Pons (tissue), 1 donor: Measurements from ENCODE around the gene GBE1.

ENCODE experiments used
- DNase-seq: peaks from one replicate; pipeline ENCODE4 v3.0.0-alpha.2; 2016; ENCODE audit warnings: low spot score

GBE1 gene

DNA sequence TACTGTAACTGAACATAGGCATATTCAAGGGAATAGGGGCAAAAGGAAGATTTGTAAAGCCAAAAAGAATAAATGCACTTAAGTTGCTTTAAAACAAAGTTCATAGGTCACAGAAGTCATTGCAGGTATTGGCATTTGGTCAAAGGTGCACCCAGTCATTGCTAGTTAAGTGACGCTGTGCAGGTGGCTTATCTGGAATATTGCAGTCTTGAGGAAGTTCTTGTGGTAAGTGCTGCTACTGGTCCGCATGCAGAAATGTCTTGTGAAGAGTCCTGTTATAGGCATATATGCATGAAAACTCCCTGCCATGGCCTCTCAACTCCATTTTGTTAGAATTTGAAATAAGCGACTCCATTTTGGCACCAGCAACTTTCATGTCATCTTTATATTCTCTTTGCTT lies 293.1 kb downstream of the GBE1 start:
- DNase-seq: no peak

DNA sequence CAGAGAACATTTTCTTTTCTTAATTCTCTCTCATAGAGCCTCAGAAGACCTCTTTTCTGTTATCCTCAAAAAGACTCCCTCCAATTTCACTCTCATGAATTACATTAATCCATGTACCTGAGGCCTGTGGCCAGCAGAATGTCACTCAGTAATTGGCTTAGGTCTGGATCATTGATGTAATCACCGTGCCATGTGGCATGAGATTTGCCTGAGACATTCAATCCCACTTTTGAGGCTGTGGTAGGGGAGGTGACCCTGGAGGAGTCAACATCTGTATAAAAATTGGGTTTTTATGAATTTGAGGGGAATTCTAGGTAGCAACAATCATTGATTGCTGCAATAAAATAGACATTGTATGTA lies 295.3 kb downstream of the GBE1 start:
- DNase-seq: no peak

DNA sequence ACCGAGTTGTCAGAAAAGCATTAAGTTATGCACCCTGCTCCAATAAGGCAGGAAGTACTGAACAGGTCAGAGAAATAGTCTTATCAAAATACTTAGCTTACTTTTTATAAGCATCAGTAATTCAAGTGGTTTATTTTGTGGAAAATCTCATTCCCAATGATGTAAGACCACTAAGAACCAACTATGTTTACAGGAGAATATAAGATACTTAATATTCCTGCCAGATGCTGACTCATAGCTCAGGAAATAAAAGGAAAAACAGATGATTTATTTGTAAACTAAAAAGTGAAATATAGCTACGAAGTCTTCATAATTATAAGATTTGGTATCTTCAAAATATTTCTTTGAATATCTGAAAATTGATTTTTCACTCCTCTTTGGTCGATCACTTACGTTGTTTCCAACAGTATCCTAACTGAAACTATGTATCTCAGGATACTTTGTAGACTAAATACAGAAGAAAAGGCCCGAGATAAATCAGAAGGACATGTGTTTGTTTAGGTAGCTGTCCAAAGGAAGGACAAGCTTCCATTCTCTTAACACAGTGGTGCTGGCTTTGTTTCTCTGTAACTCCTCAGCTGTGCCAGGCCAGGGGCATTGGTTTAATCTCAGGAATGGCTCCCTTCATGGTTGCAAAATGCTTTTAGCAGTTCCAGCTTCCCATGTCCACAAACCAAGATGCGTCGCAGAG lies 295.8 kb downstream of the GBE1 start:
- DNase-seq: no peak

DNA sequence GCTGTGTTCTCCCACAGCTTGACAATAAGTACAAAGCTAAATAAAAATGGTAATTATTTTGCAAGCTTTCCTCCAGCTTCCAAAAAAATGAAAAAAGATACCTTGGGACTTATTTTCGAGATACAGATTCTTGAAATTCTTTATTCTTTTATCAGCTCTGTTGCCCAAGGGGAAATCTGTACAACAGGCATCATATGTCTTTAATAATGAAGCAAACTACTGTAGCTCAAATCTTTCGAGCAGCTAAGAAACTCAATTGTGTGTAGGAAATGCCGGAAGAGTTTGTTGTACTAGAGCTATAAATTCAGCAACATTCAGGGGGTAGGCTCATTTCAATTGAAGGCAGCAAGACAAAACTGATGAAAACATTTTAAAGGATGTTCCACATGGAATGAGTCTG lies 297.7 kb downstream of the GBE1 start:
- DNase-seq: no peak

DNA sequence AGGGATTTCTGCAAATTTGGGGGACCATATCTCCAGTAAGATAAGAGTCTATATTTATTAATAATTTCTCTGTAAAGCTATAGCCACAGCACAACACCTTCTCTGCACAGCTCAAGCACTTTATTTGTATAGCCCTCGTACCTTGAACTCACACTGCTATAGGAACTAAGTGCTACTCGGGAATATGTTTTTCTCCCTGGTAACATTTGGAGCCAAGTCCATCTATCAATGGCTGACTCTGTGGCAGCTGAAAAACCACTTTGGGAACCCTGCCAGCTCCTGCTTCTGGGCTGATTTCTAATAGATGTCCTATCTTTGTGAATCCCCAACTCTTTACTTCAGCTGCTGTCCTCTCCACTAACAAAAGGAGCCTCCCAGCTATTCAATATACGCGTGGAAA lies 298.5 kb downstream of the GBE1 start:
- no peak for DNase-seq

DNA sequence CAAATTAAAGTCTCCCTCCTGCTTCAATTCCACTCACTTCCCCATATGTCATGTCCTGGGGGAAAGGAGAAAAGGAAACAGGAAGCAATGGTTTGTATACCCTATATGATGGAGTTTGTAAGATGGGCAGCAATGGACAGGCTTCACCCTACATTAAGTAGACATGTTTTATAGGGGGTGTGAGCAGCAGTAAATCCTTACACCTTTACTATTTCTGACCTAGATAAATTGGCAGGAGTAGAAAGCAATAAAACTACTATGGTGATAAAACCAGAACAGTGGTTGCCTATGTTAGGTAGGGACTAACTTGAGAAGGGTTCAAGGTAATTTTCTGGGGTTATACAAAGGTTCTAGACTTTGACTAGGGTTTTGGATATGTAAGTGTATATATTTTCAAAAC lies 301.7 kb downstream of the GBE1 start:
- no peak for DNase-seq

DNA sequence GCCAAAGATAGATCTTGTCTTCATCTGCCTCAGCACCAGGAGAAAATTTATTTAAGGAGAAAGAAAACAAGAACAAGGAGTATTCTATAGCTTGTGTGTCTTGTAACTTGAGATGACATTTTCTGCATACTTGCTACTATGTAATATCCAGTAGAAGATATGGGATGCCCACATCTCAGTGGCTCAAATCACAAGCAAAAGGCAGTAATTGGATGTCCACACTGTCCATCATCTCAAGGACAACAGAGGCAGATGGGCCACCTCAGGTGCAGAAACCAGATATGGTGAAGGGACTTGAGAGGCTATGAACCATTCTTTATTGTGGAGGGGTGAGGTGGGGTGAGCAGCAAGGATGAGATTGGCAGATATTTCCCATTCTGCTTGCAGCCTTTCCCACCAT lies 309.0 kb downstream of the GBE1 start:
- DNase-seq: no peak

DNA sequence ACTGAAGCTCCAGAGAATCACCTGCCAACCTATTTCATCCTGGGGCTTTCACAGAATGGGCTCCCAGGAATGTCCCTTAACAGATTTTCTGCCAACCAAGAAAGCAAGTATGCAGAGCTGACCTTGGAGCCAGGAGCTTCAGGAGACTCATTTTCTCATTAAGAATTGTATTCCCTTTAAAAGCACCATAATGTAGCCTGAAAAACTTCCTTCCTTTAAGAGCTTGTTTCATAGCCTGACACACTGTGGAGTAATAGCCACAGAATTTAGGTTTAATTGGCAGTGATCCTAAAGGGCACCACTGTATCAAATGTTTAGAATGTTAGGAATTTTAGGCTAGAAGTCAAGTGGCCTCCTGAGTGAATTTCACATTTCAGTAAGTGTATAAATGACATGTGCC lies 309.8 kb downstream of the GBE1 start:
- DNase-seq: no peak

DNA sequence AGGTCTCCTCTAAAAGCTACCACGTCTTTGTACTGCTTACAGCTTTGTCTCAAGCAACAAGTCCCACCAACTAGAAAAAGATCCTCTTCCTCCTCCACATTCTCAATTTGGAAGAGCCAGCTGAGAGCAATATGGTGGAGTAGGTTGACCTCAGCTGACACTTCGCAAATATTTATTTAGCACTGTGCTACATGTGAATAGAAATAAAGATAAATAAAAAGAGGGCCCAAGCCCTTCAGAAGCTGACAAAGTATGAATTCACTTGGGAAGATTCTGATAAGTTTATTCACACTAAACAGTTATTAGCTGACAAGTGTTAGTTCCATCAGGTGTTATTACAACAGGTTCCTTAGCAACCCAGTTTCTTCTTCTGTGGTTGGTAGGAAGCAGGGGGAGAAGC lies 310.3 kb downstream of the GBE1 start:
- DNase-seq: no peak

DNA sequence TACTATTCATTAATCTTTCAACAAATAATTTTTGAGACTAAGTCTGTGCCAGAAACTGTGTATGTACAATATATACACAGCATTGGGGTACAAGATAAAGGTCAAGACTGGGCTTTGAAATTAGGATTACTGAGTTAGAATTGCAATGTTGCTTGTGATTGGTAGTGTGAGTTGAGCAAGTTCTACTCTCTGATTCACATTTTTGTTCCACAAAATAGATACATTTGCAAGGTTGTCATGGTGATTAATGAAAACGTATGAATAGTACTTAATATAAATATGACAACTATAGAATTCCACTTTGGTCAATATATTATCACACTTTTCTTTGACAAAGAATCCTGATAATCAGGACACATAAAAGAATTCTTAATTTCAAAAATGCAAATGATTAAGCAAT lies 314.6 kb downstream of the GBE1 start:
- no peak for DNase-seq

DNA sequence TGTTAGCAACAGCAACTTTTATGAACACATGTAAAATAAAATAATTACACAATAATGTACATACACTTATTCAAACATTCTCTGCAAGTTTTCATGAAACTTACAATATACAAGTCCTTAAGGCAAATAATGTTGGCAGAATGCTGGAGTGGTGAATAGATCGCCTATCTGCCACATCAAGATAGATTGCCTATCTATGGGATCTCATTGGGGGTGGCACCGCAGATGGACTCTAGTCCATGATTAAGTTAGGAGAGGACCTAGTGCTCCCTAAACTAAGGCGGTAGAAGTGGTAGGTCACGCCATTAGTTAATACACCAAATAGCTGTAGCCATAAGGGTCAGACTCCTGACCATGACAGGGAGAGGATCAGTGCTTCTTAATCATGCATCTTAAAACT lies 315.7 kb downstream of the GBE1 start:
- no peak for DNase-seq

DNA sequence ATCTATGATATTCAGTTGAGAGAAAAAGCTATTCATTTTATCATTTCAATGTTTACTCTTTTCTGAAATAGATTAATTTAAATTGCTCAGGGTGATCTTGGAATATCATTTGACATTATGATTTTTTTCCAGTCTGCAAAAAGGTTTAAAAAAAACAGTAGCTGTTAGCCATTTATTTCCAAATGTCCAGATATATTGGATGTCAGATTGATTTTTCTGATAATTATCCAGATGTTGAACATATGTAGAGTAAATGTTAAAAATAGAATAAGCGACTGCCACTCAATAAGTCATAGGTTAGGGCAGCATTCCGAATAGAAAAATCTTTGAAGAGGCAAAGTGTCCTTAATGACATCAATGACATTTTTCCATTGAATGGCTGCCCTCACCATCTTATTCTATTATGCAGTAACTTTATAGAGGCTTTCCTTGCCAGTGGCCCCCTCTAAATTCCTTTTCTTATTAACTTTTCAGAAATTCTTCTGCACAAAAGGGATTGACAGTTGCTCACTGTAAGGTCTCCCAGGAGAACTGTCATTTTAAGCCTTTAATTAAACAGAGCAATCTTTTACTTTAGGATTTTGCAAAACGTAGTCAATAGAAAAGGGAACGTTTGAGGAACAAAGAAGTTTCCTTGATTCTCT lies 316.5 kb downstream of the GBE1 start:
- DNase-seq: no peak

DNA sequence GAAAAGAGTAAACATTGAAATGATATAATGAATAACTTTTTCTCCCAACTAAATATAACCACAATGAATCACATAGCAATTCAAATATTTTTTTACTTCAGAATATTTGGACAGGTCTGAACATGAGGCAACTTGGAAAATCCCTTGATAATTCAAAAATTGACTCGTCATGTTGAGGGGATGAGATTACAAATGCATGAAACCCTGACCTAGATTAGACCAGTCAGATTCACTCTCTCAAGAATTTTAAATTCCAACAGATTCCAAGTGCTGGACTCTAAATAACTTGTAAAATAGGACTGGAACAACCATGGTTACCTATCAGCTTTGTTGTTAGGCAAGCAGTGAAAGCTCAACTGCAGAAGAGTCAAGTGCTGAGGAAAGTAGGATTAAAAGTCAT lies 317.5 kb downstream of the GBE1 start:
- DNase-seq: no peak

DNA sequence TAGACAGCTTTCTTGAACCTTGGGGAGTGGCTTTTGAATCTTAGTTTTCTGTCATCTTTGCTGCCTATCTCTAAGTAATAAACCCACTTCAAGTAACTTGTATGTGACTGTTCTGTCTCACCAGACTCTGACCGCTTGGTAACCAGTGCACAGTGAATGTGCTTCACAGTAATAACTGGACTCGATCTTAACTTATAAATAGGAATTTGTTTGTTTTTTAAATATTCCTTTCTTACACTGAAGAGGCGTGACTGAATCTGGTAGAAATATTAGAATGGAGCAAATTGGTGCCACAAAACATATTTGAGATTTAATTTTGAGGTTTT lies 318.0 kb downstream of the GBE1 start:
- DNase-seq: no peak

DNA sequence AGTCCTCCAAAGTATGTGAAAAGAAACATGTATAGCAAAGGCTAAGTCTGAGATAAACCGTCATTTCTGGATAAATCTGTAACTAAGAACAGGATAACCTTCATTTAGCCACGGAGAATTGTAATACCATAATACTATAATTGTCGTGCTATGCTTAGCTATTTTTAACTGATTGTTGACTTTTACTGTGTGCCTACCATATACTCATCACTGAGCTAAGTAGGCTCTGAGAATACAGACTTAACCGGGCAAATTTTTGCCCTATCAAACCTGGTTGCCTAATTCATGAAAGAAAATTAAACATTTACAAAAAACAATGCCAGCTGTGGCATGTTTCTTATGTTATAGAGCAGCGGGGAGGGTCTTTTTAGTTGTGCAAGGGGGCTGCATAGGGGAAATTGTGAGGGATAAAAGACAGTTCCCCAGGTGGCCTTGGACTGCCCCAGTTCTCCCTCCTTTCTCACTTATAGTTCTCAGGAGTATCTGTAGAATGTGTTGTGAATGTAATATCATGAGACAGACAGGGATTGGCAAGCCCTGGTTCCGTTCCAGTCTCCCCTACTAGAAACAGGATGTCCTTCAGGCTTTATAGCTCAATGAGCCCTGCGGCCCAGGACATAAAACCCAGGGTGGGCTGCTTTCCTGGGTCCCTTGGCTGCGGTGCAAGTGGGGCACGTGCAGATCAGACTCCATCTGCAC lies 318.5 kb downstream of the GBE1 start:
- DNase-seq: no peak

DNA sequence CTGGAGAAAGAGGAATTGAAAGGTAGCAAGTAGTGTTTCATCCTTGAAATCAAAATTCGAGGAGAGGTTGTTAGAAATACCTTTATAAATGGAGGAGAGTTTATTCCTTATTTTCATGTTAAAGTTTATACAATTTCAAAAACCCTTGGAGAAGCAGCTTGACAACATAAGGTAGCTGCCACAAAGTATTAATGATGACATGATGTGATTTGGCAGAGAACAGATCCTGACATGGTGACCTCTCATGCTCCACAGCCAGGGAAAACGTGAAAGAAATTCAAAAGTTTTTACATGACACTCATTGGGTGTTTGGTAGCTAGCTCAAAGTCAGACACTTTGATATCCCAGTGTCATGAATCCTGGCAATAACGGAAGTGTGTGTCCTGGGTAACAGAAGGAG lies 320.8 kb downstream of the GBE1 start:
- no peak for DNase-seq
